ENCODE measurements around the gene ST3GAL4.
"Not testable (repeated sequence)": the region's sequence is repeated elsewhere in the genome, so short reads cannot be mapped to it uniquely, and the experiment has no call there.

ST3GAL4 gene

DNA sequence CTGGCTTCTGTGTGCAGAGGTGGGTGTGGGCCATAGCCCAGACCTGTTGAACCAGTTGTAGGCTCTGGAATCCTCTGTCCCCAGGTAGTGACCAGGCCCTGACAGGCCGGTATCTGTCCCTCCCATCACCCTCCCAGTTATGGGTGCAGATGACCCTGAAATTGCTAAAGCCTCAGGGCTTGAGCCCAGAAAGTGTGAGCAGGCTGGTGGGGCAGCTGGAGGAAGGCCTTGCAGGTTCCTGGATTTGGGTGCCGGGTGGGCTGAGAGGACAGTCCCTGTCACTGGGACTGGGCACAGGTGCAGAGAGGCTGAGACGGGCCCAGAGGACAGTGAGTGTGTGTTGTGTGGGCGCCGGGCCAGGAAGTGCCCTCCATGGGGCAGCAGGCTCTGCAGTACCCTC lies 10.0 kb downstream of the ST3GAL4 start:
- peak in 1 of 14 donors; percentile 13 for DNase-seq

DNA sequence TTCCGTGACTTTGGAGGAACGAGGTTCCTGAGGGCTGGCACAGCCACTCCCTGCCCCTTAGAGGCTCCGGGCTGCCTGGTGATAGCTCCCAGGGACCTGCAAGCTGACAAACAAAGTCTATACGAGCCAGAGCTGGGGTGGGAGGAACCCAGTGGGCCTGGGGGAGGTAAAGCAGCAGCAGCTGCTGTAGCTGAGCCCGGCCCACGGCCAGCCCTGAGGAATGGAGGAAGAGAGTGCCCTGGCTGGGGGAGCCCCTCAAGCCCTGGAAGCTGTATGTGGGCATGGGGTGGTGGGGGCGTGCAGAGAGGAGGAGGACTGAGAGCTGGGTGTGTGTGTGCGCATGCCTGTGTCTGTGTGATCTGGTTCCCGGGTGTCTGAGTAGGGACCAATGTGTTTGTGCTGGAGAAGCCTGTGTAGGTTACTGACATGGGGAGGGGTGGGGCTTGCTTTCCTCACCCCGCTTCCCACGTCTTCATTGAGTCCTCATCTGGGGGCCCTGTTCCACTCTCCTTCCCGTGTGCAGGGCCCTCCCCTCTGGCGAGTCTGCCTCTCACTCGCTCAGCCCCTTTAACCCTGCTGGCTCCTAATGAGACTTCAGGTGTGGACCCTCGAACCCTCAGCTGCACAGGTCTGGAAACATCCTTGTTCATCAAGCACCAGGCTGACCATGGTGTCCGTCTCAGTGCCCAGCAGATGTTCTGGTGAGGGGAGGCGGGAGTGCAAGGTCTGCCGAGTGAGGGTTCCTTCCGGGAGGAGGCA lies 10.8 kb downstream of the ST3GAL4 start:
- no peak for DNase-seq

DNA sequence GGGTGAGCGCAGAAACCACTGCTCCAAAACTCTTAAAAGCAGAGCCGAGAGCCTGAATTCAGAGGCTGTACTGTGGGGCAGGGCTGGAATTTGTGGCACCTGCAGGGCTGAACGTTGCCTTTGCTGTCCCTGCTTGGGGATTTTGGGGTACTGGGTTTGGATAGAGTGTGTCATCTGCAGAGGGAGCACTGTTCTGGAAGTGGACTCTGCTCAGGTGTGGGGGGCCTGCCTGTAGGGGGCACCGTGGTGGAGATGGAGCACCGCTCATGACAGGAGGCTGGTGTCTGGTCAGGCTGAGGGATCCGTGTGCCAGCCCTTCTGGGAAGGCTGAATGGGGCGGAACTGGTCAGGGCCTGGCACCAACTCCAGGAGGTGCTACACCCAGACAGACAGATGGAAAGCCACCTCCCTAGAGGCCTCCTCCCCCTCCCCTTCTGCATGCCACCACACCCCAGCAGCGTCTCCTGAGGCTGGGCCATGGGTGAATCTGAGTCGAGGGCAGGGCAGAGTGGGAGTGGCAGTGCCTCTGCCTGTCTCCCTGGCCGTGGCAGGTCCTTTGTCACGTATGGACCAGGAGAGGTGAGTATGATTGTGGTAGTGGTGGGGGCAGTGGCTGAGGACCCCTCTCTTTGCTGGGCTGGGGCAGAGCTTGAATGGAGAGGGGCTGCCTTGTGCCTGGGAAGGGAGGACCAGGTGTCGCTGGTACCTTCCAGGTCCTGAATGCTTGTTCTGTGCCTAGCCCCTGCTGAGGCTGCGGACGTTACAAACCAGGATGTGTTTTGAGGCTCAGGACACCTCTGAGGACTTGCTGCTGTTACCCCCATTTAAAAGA lies 11.6 kb downstream of the ST3GAL4 start:
- peak in 1 of 14 donors; percentile 30 for DNase-seq

DNA sequence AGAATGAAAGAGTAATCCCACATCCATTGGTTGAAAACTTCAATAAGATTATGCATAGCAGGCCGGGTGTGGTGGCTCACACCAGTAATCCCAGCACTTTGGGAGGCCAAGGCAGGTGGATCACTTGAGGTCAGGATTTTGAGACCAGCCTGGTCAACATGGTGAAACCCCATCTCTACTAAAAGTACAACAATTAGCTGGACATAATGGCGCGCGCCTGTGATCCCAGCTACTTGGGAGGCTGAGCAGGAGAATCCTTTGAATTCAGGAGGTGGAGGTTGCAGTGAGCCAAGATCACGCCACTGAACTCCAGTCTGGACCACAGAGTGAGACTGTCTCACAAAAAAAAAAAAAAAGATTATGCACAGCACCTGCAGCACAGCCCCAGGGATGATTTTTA lies 12.3 kb downstream of the ST3GAL4 start:
- DNase-seq, result not testable (repeated sequence)

DNA sequence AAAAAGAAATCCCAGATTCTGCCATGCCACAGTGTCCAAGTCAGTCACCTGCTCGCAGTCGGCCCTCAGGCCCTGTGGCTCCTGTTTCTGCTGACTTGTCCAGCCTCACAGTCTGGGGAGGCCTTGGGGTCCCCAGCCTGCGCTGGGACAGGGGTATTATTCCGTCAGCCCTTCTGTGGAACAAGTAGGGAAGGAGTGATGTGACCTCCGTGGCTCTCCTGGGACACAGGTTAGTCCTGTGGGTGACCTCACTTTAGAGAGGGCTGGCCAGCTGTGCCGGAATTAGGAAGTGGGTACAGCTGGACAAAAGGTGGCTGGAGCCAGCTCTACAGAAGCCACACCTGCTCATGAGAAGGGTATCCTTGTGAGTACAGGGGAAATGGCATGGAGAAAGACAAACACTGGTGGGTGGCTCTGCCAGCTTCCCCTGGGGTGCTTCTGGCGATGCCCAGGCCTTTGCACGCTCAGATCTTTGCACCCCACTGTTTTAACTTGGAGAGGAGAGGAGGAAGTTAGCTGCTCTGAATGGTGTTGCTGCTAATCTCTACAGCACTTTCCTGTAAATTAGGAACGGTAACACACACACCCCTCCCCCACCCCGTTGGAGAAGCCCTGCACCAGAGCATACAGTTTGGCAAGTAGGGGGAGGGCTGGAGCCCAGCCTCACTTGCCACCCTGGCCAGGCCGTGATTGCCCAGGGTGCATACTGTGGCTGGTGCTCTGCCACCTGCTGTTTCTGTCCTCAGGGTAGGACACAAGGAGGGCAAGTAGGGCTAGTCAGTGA lies 13.0 kb downstream of the ST3GAL4 start:
- not testable (repeated sequence) for DNase-seq

DNA sequence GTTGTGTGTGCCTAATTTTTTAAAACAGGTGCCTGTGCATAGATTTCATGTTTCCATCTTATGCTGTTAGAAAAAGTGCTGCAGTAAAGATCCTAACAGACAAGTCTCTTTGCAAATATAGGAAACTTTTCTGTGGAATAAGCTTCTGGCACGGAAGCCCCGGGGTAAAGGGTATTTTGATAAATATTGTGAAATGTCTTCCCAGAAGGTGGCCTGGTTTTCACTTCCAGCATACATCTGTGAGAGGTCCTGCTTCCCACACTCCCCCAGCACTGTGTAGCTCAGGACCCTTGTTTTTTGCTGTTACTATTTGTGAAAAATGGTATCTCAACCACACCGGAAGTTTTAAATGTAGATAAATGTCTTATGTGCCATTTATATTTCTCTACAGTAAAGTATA lies 14.5 kb downstream of the ST3GAL4 start:
- no peak for DNase-seq

DNA sequence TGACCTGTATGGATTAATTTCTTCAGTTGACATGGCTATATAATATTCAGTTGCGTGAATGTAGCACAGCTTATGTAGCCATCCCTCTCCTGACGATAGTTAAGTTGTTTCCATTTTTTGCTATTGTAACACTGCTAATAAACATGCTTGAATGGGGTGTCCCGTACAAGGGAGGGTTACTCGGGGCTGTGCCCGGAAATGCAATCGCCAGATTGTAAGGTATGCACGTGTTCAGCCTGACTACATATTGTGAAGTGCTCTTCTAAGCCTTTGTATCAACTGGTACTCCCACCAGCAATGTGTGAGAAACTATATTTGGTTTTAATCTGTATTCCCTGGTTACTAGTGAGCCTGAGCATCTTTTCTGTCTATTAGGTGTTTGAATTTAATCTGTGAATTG lies 16.1 kb downstream of the ST3GAL4 start:
- DNase-seq, result no peak

DNA sequence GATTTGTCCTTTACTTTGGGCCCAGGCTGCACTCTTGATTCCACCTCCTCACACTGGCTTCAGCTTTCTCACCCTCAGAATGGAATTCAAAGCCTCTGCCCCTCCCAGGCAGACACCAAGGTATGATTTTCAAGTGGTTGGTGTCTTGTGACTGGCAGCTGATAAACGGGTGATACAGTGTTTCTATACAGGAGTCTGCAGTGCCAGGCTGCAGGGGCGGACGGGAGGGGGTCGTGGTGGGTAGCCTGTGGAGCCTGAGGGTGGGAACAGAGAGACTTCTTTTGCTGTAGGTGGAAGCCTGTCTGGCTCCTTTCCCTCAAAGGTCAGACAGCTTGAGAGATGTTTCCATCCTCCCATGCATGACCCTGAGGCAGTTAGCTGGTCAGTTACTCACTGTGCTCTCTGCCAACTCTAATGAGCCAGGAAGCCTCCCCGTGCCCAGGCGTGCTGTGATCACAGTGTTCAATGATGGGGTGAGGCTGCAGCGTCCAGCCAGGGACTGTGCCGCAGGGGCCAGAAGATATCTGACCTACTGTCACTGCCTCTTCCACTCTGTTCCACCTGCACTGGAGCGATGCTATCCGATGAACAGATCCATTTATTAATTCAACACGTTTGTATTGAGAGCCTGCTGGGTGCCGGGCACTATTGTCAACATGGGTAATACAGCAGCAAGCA lies 18.0 kb downstream of the ST3GAL4 start:
- DNase-seq, result peak in 1 of 14 donors; percentile 54

DNA sequence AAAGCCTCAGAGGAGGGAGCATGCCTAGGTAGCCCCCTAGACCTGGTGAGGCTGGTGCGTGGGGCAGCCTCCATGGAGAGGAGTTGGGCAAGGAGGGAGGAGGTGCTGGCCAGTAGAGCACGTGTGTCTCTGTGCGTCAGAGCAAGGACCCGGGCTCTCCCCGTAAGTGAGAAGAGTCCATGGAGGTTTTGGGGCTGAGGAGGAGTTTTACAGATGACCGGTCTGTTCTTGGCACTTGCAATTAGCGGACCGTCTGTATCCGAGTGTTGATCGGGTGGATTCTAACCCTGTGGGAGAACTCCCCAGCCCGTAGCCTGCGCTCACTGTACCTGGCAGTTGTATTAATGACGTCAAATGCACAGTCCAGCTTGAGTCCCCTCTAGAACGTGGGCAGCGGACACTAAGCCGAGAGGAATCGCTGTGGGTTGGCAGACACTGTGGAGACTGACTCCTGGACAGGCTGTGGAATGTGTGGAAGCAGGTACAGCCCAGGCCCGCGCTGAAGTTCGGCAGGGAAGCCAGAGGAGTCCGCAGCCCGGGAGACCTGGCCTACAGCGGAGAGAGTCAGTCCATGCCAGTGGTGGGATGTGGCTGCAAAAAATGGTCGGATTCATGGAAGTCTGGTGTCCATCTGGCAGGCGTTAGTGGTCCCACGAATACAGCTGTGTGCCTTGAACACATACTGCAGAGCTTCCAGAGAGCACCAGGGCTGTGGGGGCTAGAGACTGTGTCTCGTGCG lies 19.2 kb downstream of the ST3GAL4 start:
- DNase-seq, result not testable (repeated sequence)

DNA sequence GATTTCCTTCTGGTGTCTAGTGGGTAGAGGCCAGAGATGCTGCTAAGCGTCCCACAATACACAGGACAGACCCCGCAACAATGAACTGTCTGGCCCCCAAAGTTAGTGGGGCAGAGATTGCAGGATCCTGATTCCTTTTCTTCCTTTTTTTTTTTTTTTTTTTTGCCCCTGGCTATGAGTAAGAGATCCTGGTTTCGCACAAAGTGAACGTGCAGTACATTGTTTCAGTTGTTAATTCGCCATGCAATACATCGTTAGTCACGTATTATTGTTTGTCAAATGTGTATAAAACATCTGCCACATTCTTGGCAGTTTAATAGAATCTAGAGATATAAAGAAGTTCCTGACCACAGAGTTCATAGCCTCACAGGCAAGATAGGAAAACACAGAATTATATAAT lies 20.2 kb downstream of the ST3GAL4 start:
- no peak for DNase-seq

DNA sequence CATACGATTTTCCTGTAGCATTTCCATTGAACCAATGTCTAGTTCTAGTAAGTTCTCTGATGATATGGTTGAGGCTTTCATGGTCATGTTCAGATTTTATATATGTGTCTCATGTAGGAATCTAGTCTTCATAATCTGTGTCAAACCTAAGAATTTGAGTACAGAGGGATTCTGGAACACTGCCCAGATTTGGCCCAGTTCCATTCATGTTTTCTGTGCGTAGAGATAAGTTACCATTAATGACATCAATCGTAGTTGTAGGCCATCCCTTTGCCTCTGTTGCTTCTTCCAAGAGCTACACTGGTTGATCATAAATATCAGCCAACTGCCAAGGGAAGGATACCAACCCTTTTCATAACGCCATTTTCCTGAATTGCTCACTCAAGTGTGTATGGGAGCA lies 23.3 kb downstream of the ST3GAL4 start:
- no peak for DNase-seq

DNA sequence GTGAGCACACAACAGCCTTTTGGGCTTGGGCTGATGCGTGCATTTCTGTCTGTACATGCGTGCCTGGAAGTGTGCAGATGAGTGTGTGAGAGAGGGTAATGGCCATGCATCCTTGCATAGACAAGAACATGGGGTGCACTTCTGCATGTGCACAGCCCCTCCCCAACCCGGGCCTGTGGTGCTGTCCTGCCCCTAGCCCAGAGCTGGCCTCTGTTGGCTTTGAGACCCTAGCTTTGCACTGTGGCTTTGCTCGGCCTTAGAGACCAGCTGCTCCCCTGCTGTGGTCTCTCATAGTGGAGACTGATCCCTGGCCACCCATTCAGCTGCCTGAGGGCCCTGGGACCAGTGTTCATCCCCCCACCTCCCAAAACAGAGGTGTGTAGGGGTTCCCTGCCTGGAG lies 25.4 kb downstream of the ST3GAL4 start:
- DNase-seq, result no peak

DNA sequence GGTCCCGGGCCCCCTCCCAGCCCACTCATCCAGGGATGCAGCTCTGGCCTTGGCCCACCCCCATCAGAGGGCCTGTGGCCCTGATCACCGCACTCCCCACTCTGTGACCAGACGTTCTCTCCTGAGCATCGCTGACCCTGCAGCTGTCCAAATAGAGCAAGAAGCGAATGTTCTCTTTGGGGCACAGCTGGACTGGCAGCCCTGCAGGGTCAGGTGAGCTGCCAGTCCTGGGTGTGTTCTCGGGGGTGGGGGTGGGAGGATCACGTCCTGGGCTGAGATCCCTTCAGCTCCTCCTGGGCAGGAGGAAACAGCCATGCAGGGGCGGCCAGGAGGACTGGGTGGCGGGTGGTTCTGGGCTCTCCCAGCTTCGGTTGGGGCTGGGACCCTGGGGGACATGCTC lies 26.5 kb downstream of the ST3GAL4 start:
- not testable (repeated sequence) for DNase-seq

DNA sequence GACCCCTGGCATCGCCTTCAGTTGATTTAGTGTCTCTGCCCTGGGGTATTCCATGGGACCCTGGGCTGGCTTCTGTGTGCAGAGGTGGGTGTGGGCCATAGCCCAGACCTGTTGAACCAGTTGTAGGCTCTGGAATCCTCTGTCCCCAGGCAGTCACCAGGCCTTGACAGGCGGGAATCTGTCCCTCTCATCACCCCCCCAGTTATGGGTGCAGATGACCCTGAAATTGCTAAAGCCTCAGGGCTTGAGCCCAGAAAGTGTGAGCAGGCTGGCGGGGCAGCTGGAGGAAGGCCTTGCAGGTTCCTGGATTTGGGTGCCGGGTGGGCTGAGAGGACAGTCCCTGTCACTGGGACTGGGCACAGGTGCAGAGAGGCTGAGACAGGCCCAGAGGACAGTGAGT lies 27.2 kb downstream of the ST3GAL4 start:
- DNase-seq, result not testable (repeated sequence)

DNA sequence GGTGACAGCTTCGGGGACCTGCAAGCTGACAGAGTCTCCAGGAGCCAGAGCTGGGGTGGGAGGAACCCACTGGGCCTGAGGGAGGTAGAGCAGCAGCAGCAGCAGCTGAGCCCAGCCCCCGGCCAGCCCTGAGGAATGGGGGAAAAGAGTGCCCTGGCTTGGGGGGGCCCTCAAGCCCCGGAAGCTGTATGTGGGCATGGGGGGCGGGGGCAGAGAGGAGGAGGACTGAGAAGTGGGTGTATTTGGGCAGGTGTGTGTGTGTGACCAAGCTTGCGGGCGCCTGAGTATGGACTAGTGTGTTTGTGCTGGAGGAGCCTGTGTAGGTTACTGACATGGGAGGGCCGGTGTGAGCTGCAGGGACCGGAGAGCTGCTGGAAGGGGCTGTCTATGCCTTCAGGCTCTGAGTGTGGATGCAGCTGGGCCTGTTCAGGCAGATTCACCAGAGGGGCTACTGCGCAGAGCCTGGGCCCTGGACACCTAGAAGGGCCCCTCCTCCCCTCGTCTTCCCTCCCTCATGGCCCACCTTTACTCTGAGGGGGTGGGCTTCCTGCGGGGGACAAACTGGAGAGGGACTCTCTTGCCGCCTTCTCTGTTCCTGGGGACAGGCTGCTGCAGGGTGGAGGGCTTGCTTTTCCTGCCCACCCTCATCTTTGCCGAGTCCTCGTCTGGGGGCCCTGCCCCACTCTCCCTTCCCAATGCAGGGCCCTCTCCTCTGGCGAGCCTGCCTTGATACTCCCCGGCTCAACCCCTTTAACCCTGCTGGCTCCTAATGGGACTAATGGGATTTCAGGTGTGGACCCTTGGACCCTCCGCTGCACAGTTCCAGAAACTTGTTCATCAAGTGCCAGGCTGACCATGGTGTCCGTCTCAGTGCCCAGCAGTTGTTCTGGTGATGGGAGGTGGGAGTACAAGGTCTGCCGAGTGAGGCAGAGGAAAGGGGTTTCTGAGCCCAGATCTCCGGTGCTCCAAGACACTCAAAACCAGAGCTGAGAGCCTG lies 28.2 kb downstream of the ST3GAL4 start:
- DNase-seq, result no peak

DNA sequence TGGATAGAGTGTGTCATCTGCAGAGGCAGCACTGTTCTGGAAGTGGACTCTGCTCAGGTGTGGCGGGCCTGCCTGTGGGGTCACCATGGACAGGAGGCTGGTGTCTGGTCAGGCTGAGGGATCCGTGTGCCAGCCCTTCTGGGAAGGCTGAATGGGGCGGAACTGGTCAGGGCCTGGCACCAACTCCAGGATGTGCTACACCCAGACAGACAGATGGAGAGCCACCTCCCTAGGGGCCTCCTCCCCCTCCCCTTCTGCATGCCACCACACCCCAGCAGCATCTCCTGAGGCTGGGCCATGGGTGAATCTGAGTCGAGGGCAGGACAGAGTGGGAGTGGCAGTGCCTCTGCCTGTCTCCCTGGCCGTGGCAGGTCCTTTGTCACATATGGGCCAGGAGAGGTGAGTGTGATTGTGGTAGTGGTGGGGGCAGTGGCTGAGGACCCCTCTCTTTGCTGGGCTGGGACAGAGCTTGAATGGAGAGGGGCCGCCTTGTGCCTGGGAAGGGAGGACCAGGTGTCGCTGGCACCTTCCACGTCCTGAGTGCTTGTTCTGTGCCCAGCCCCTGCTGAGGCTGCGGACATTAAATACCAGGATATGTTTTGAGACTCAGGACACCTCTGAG lies 29.1 kb downstream of the ST3GAL4 start:
- DNase-seq, result no peak

DNA sequence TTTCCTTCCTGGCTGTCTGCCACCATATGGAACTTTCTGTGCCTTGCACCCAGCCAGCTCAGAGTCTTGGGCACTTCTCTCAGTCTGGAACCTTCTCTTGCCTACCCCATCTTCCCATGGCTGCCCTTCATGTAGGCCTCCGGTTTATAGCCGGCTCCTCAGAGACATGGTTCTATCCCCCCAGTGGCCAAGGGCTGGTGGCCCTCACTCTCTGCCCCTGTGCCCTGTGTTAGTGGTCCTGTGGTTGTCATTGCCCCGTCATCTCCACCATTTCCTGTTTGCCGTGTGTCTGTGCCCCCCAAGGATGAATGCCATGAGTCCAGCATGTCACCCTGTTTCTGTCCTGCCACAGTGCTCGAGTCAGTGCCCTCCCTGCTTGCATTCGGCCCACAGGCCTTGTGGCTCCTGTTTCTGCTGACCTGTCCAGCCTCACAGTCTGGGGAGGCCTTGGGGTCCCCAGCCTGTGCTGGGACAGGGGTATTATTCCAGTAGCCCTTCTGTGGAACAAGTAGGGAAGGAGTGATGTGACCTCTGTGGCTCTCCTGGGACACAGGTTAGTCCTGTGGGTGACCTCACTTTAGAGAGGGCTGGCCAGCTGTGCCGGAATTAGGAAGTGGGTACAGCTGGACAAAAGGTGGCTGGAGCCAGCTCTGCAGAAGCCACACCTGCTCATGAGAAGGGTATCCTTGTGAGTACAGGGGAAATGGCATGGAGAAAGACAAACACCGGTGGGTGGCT lies 30.7 kb downstream of the ST3GAL4 start:
- no peak for DNase-seq

DNA sequence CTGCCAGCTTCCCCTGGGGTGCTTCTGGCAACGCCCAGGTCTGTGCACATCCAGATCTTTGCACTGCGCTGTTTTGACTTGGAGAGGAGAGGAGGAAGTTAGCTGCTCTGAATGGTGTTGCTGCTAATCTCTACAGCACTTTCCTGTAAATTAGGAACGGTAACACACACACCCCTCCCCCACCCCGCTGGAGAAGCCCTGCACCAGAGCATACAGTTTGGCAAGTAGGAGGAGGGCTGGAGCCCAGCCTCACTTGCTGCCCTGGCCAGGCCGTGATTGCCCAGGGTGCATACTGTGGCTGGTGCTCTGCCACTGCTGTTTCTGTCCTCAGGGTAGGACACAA lies 31.2 kb downstream of the ST3GAL4 start:
- not testable (repeated sequence) for DNase-seq

DNA sequence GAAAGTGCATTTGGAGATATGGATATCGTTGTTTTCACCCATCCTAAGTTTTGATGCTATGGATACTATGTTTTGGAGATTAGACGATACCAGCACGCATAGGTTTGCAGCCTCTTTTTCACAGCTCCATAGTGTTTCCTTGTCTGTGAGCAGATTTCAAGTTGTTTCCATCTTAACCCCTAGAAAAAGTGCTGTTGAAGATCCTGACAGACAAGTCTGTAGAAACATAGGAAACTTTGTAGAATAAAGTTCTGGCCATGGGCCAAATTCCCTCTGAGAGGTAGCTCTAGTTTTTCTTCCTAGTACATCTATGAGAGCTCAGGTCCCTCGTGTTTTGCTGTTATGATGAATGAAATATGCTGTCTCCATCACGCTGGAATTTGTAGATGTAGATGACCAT lies 32.4 kb downstream of the ST3GAL4 start:
- DNase-seq, result no peak

All from C1 segment of cervical spinal cord (tissue), 14 donors.